Measurements from ENCODE around the gene NDN. TPM values are rescaled to one million over a fixed set of nuclear protein-coding genes. Genes with fewer than 3 reads are reported as not detected.

The NDN gene, protein sequence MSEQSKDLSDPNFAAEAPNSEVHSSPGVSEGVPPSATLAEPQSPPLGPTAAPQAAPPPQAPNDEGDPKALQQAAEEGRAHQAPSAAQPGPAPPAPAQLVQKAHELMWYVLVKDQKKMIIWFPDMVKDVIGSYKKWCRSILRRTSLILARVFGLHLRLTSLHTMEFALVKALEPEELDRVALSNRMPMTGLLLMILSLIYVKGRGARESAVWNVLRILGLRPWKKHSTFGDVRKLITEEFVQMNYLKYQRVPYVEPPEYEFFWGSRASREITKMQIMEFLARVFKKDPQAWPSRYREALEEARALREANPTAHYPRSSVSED
- 9.9 and 26.2 TPM in 2 replicates for total RNA-seq

DNA sequence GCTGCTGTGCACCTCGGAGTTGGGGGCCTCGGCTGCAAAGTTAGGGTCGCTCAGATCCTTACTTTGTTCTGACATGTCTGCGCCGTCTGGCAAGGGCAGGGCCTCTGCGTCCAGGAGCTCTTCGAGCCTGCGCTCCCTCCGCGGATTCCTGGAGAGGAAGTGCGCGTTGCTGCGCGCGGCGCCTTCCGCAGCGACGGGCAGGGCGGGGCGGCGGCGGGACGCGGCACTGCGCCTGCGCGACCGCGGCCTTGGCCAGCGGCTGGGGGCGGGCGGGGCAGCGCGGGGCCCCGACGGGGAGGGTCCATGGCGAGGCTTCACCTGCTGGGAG is at the start of gene NDN:
NDN (minus strand) TSS at position 163 of the 328 bp plus-strand sequence; CDS start at position 75, 88 bp downstream.

DNA sequence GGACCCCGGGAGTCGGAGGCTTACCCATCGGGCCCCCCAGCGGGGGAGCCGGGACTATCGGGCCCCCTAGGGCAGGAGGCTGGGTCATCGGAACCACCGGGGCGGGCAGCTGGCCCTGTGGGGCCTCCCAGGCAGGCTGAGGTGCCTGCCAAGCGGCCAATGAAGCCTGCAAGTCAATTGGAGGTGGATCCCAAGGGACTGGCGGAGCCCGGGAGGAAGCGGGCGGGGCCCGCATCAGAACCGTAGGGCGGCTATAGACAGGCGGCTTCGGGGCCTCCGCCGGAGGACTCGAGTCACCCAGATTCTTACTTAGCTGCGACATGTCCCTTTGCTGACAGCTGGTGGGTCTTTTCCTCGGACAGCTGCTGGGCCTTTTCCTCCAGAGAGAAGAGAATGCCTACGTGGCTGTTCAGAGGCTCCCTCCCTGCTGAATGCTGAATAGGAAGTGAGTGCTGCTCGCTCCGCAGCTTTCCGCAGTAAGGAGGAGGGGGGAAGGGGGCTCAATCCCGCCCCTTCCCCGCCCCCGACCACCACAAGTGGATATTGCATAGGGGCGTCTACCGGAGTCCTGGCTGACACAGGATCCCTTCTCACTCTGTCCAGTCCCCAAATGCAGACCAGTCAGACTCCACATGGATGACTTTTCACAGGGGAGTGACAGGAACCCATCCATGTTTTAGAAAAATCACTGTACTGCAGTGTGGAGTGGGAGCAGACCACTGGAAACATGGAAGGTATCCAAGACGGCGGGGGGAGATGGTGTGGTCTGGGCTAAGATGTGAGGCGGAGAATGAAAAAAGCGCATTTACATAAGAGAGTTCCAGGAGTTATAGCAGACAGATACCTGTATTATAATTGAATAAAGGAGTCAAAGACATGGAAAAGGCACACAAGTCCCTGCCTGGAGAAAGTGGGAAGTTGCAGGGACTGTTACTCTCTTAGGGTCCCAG is 39.4 kb downstream of the NDN start, which contains the start of gene MAGEL2:
MAGEL2 (minus strand) TSS at position 447 of the 950 bp plus-strand sequence; CDS start at position 322, 125 bp downstream.

Other genes starting within 250 kb of the NDN start
- gene GOLGA6L2, start 240.1 kb downstream of the NDN start, total RNA-seq = not detected in 2 replicates
- gene MKRN3, start 121.6 kb downstream of the NDN start, total RNA-seq = not detected in 2 replicates
- not detected in 2 replicates for gene MAGEL2, start 39.4 kb downstream of the NDN start, total RNA-seq